ENCODE results near the gene CNGB1. TPM values are rescaled to one million over a fixed set of nuclear protein-coding genes. Genes with fewer than 3 reads are reported as not detected.

Gene CNGB1
- polyA plus RNA-seq, 1 donor from 2014 or later = 20.7 TPM

GRCh38 chr16:57894390-57895080 is 76.4 kb downstream of the CNGB1 start:
- Histone ChIP-seq H4K20me1 (ENCODE audit: insufficient read depth) (no peaks in the 10 kb centered on the region), H3K9me3 (ENCODE audit: low read length) (no peaks in the 10 kb centered on the region), H3F3A (ENCODE audit: insufficient read depth, low read length, poor library complexity, severe bottlenecking) (no peaks in the 10 kb centered on the region), H3K79me2 (replicated peaks; ENCODE audit: insufficient read depth, low read length) (no peaks in the 10 kb centered on the region), H3K27me3 (ENCODE audit: insufficient read depth, low read depth, low read length) (no peaks in the 10 kb centered on the region), H3K4me3 (ENCODE audit: low read length) (no peak overlapping the region), H3K36me3 (ENCODE audit: insufficient read depth, low read length) (no peaks in the 10 kb centered on the region), H3K9ac (ENCODE audit: low read length) (no peak overlapping the region), H3K4me2 (ENCODE audit: low read length) (no peak overlapping the region), H3K27ac (ENCODE audit: low read length) (no peak overlapping the region), H3K9me2 (ENCODE audit: insufficient read depth, low read length) (no peaks in the 10 kb centered on the region), H2AFZ (ENCODE audit: low read depth, low read length) (no peak overlapping the region)
- no peak for TF ChIP-seq EP300 (conservative IDR thresholded peaks at IDR 0.05; ENCODE audit: poor library complexity, severe bottlenecking)

- no peaks in the 10 kb centered on the region for H3F3A ChIP-seq (ENCODE audit: insufficient read depth, low read length, poor library complexity, severe bottlenecking)
- H3K9me3 ChIP-seq (ENCODE audit: low read length) = no peaks in the 10 kb centered on the region
- H4K20me1 ChIP-seq (ENCODE audit: insufficient read depth) = no peaks in the 10 kb centered on the region
- H3K79me2 ChIP-seq (replicated peaks; ENCODE audit: insufficient read depth, low read length) = no peaks in the 10 kb centered on the region
- no peaks in the 10 kb centered on the region for H3K27me3 ChIP-seq (ENCODE audit: insufficient read depth, low read depth, low read length)
- no peaks in the 10 kb centered on the region for H3K9me2 ChIP-seq (ENCODE audit: insufficient read depth, low read length)
- H2AFZ ChIP-seq (ENCODE audit: low read depth, low read length) = no peak overlapping the region
- no peak overlapping the region for H3K9ac ChIP-seq (ENCODE audit: low read length)
- H3K36me3 ChIP-seq (ENCODE audit: insufficient read depth, low read length) = no peaks in the 10 kb centered on the region
- no peak overlapping the region for H3K4me3 ChIP-seq (ENCODE audit: low read length)
- no peak for TF ChIP-seq CTCF (IDR thresholded peaks at IDR 0.05; ENCODE audit: poor library complexity, severe bottlenecking)
- no peak for TF ChIP-seq TAF1 (IDR thresholded peaks at IDR 0.05; ENCODE audit: low read depth)
- no peak for TF ChIP-seq POLR2AphosphoS5 (IDR thresholded peaks at IDR 0.05)
- no peak for TF ChIP-seq REST (IDR thresholded peaks at IDR 0.05; ENCODE audit: borderline replicate concordance)
- no peak for TF ChIP-seq EP300 (conservative IDR thresholded peaks at IDR 0.05; ENCODE audit: poor library complexity, severe bottlenecking)
- no peak for TF ChIP-seq RAD21 (conservative IDR thresholded peaks at IDR 0.05)
- no peak for TF ChIP-seq MXI1 (conservative IDR thresholded peaks at IDR 0.05; ENCODE audit: poor library complexity, severe bottlenecking)
- no peak for TF ChIP-seq SMC3 (conservative IDR thresholded peaks at IDR 0.05; ENCODE audit: poor library complexity)
- TF ChIP-seq EZH2 (IDR thresholded peaks at IDR 0.05; ENCODE audit: borderline replicate concordance, insufficient read depth, low read length, poor library complexity, severe bottlenecking) = no peak
- no peak overlapping the region for H3K27ac ChIP-seq (ENCODE audit: low read length)
- no peak overlapping the region for H3K4me2 ChIP-seq (ENCODE audit: low read length)
Measured at GRCh38 chr16:57893559-57894389, 77.2 kb downstream of the CNGB1 start.

Data from neural cell (in vitro differentiated cells).